GM12878 (cell line): Measurements from ENCODE around the gene NT5C3B. TPM values are rescaled to one million over a fixed set of nuclear protein-coding genes. Genes with fewer than 3 reads are reported as not detected.

Experiments used
- ATAC-seq: fragments of 200-7000 bp; cut with Tn5 transposase; 3 replicates; pipeline ENCODE4 v1.9.1; 2020; ENCODE audit warnings: mild to moderate bottlenecking, moderate library complexity
- BruUV-seq: library from RNA; stranded (reverse); fragments of 400-500 nt; replicated peaks from 2 replicates; lab custom pipeline; 2021; lab: Mats Ljungman, UMichigan
- CTCF ChIA-PET: fragments of 300-600 bp; sonication (Branson Sonifier 250); formaldehyde crosslinking; extraction: SDS; loops from one replicate; lab custom pipeline; 2021; ENCODE audit warnings: inconsistent platforms; lab: Yijun Ruan, JAX
- POLR2A ChIA-PET: fragments of 350-600 bp; formaldehyde crosslinking; extraction: SDS; loops from one replicate; lab custom pipeline; 2021; ENCODE audit warnings: inconsistent platforms; lab: Charles Lee
- RAD21 ChIA-PET: fragments of 300-600 bp; sonication (Branson Sonifier 250); formaldehyde crosslinking; loops from one replicate; lab custom pipeline; 2023; ENCODE audit warnings: antibody characterized with exemption; ENCODE audit not compliant: unreplicated experiment; lab: Charles Lee
- SMC1A ChIA-PET: fragments of 300-600 bp; sonication (Branson Sonifier 250); formaldehyde crosslinking; loops from one replicate; lab custom pipeline; 2023; ENCODE audit not compliant: unreplicated experiment, uncharacterized antibody; lab: Charles Lee
- DNase-seq: peaks from one replicate; pipeline ENCODE4 v3.0.0-alpha.2; 2011; ENCODE audit warnings: low read depth, low spot score
- FAIRE-seq: peaks from 3 replicates; lab custom pipeline; 2011; peaks lifted over from hg19 to GRCh38; lab: Jason Lieb, UNC
- H2AFZ ChIP-seq: 2 replicates; pipeline ENCODE4 v1.6.0; 2011; ENCODE audit warnings: low read depth, low read length, control low read depth; ENCODE audit not compliant: control insufficient read depth
- H3K27ac ChIP-seq: 2 replicates; pipeline ENCODE4 v1.5.1; 2011; ENCODE audit warnings: control low read depth; ENCODE audit not compliant: control insufficient read depth, insufficient read depth
- H3K27me3 ChIP-seq, 2 experiments: replicated peaks in 1 of 2; 2 replicates each; pipeline versions ENCODE4 v1.6.0 to v1.6.1; 2011; ENCODE audit warnings: low read length in 1 of 2; ENCODE audit not compliant: control insufficient read depth in 2 of 2, insufficient read depth in 2 of 2
- H3K36me3 ChIP-seq, 2 experiments: 2 replicates each; pipeline ENCODE4 v1.5.1; 2011; ENCODE audit warnings: low read length in 1 of 2; ENCODE audit not compliant: control insufficient read depth in 2 of 2, insufficient read depth in 2 of 2
- H3K4me1 ChIP-seq: 2 replicates; pipeline ENCODE4 v1.6.1; 2011; ENCODE audit warnings: mild to moderate bottlenecking, low read length, moderate library complexity, mixed read lengths; ENCODE audit not compliant: control insufficient read depth, insufficient read depth
- H3K4me2 ChIP-seq: 2 replicates; pipeline ENCODE4 v1.6.0; 2011; ENCODE audit warnings: control low read depth; ENCODE audit not compliant: control insufficient read depth, insufficient read depth
- H3K4me3 ChIP-seq: fragments of 200-600 bp; sonication (generic); 2 replicates; pipeline ENCODE4 v1.5.1; 2016
- H3K79me2 ChIP-seq: 2 replicates; pipeline ENCODE4 v1.6.0; 2011; ENCODE audit warnings: low read length; ENCODE audit not compliant: control insufficient read depth, insufficient read depth
- H3K9ac ChIP-seq: 2 replicates; pipeline ENCODE4 v1.8.0; 2011; ENCODE audit warnings: low read length, control low read depth, mixed read lengths; ENCODE audit not compliant: control insufficient read depth, insufficient read depth
- H3K9me3 ChIP-seq: replicated peaks from 3 replicates; pipeline ENCODE4 v1.5.1; 2011; ENCODE audit warnings: mild to moderate bottlenecking, low read length; ENCODE audit not compliant: control insufficient read depth, insufficient read depth
- H4K20me1 ChIP-seq: 2 replicates; pipeline ENCODE4 v1.6.0; 2011; ENCODE audit not compliant: control insufficient read depth, insufficient read depth
- BRCA1 ChIP-seq: IDR thresholded peaks from 2 replicates; pipeline ENCODE4 v1.6.1; 2011; ENCODE audit warnings: low read depth, low read length, improper control_type of control experiment
- CBFB ChIP-seq: IDR thresholded peaks from 2 replicates; pipeline ENCODE4 v1.6.1; 2016; ENCODE audit warnings: antibody characterized with exemption, low read depth
- DPF2 ChIP-seq: fragments of 450-650 bp; IDR thresholded peaks from 2 replicates; pipeline ENCODE4 v1.6.1; 2017; ENCODE audit warnings: mild to moderate bottlenecking
- EED ChIP-seq: sonication (generic); IDR thresholded peaks from 2 replicates; pipeline ENCODE4 v1.6.1; 2016; ENCODE audit warnings: antibody characterized with exemption, low read depth
- ESRRA ChIP-seq: IDR thresholded peaks from 2 replicates; pipeline ENCODE4 v1.6.1; 2012; ENCODE audit warnings: mild to moderate bottlenecking, low read length, improper control_type of control experiment
- FOS ChIP-seq: IDR thresholded peaks from 3 replicates; pipeline ENCODE4 v1.6.1; 2011; ENCODE audit warnings: borderline replicate concordance; ENCODE audit not compliant: insufficient read length; ENCODE audit errors: extremely low read depth
- JUNB ChIP-seq: IDR thresholded peaks from 2 replicates; pipeline ENCODE4 v1.6.1; 2016; ENCODE audit warnings: antibody characterized with exemption, mild to moderate bottlenecking
- JUND ChIP-seq: IDR thresholded peaks from 2 replicates; pipeline ENCODE4 v1.6.1; 2012; ENCODE audit warnings: low read depth, mild to moderate bottlenecking, low read length, improper control_type of control experiment, moderate library complexity
- MYB ChIP-seq: fragments of 150-350 bp; IDR thresholded peaks from 2 replicates; pipeline ENCODE4 v1.6.1; 2014; ENCODE audit warnings: mild to moderate bottlenecking, low read depth, low read length, borderline replicate concordance
- RAD51 ChIP-seq: fragments of 450-650 bp; IDR thresholded peaks from 2 replicates; pipeline ENCODE4 v1.6.1; 2016; ENCODE audit warnings: moderate library complexity, mild to moderate bottlenecking, inconsistent platforms
- ZNF592 ChIP-seq: fragments of 450-650 bp; IDR thresholded peaks from 2 replicates; pipeline ENCODE4 v1.6.1; 2017; ENCODE audit warnings: mild to moderate bottlenecking, moderate library complexity
- WGBS: methylation state at CpG from one replicate; pipeline ENCODE4 v1.1.6; 2016; ENCODE audit warnings: low lambda C conversion rate; ENCODE audit not compliant: insufficient replicate concordance, insufficient coverage; ENCODE audit errors: missing lambda C conversion rate; 5-methylcytosine and 5-hydroxymethylcytosine counted together
- in situ Hi-C: fragments of 300-500 bp; cut with MboI; formaldehyde crosslinking; loops from 9 replicates; pipeline ENCODE4 v1.14.3; 2018; ENCODE audit warnings: mixed read lengths
- intact Hi-C: fragments of 100-400 bp; cut with micrococcal nuclease; formaldehyde crosslinking; loops from one replicate; pipeline ENCODE4 v1.14.2; 2022; ENCODE audit not compliant: unreplicated experiment
- polyA plus RNA-seq, 11 experiments: library from polyadenylated mRNA; depleted of rRNA in 4 of 11; unstranded in 6 of 11; stranded (reverse) in 5 of 11; fragments of >200 nt; fragmentation: Nextera tagmentation in 4 of 11; fragmentation: Illumina TruSeq in 1 of 11; extraction: Ambion mirVana in 4 of 11; extraction: Trizol in 1 of 11; gene quantifications; 1 replicate in 1 of 11; 2 replicates in 10 of 11; pipeline versions ENCODE4 v1.2.1 to v1.2.3, GENCODE V29; 2011 to 2016; ENCODE audit warnings: inconsistent platforms in 2 of 11, missing spikeins in 2 of 11, low read depth in 1 of 11
- total RNA-seq, 4 experiments: library from RNA; depleted of rRNA in 3 of 4; stranded (reverse); fragments of >200 nt in 3 of 4; fragmentation: Illumina TruSeq in 1 of 4; extraction: Trizol in 1 of 4; gene quantifications; 2 replicates each; pipeline versions ENCODE4 v1.2.1 to v1.2.3, GENCODE V29; 2013 to 2021

NT5C3B gene
- total and polyA plus RNA-seq, 10 of the 15 experiments (the other 5 are each of a cell fraction or from before 2014, with no cell fraction given) = 0.52 to 64.6 (median 41.0) TPM

GRCh38 chr17:41779954-41780353, 56.1 kb downstream of the NT5C3B start:
- intact Hi-C loops (no loop called here), in situ Hi-C loops (no loop called here)
- ChIA-PET SMC1A (interaction anchor here (1.3 kb wide), 1 partner anchor 21 kb away, joined by 3 read pairs; no protein-coding TSS in a partner anchor), POLR2A (no interaction called here), RAD21 (no interaction called here), CTCF (interaction anchor here (1.3 kb wide), 1 partner anchor 84 kb away, joined by 4 read pairs; no protein-coding TSS in a partner anchor)
- no peak for ATAC-seq
- Histone ChIP-seq H3K4me2 (no peak overlapping the region), H2AFZ (no peak overlapping the region), H3K9me3 (no peaks in the 10 kb centered on the region), H3K4me1 (peaks cover 3% of the 10 kb centered on the region), H4K20me1 (no peaks in the 10 kb centered on the region), H3K27ac (no peak overlapping the region), H3K4me3 (no peak overlapping the region), H3K36me3 (no peaks in the 10 kb centered on the region), H3K79me2 (no peaks in the 10 kb centered on the region), H3K27me3 (no peaks in the 10 kb centered on the region; a peak in 1 of 4 replicates), H3K9ac (no peak overlapping the region)
- TF ChIP-seq DPF2 (no peak), EED (no peak), ESRRA (no peak), JUND (no peak), MYB (no peak)
- no peak for DNase-seq
- FAIRE-seq = no peak
- 0% methylated on average over 1 of the region's 1 CpG for WGBS
- no TSS peak for BruUV-seq

- H3K9me3 ChIP-seq = no peaks in the 10 kb centered on the region
- no peak overlapping the region for H3K4me2 ChIP-seq
- POLR2A ChIA-PET = no interaction called here
- in situ Hi-C loops = no loop called here
- H3K27ac ChIP-seq = no peak overlapping the region
- no peak overlapping the region for H2AFZ ChIP-seq
- TF ChIP-seq ZNF592 = no peak
- TF ChIP-seq CBFB = no peak
- TF ChIP-seq RAD51 = no peak
- TF ChIP-seq JUNB = no peak
- no peak for TF ChIP-seq BRCA1
- TF ChIP-seq MYB = no peak
- TF ChIP-seq FOS = no peak
- TF ChIP-seq, all 136 proteins: peak for 0
- CTCF ChIA-PET = interaction anchor here (0.6 to 0.9 kb wide), 3 partner anchors 22 to 58 kb away, joined by 3 to 4 read pairs (median 3); no protein-coding TSS in a partner anchor
- intact Hi-C loops = no loop called here
- H3K4me3 ChIP-seq = no peak overlapping the region
- RAD21 ChIA-PET = no interaction called here
- no peaks in the 10 kb centered on the region for H3K36me3 ChIP-seq
- no peaks in the 10 kb centered on the region for H3K4me1 ChIP-seq
- no peaks in the 10 kb centered on the region; a peak in 1 of 4 replicates for H3K27me3 ChIP-seq
- no TSS peak for BruUV-seq
- H4K20me1 ChIP-seq = no peaks in the 10 kb centered on the region
- ATAC-seq (no peak), FAIRE-seq (no peak), DNase-seq (no peak)
- WGBS = 15% methylated on average over 12 of the region's 12 CpGs
- SMC1A ChIA-PET = interaction anchor here (1.0 to 1.1 kb wide), 2 partner anchors 28 to 99 kb away, joined by 3 read pairs; no protein-coding TSS in a partner anchor
- H3K79me2 ChIP-seq = no peaks in the 10 kb centered on the region
- no peak overlapping the region for H3K9ac ChIP-seq
These were observed 58.4 kb downstream of the NT5C3B start for GRCh38 chr17:41777574-41778188.
